Mesenchymal stem cell (in vitro differentiated cells and primary cell): ENCODE measurements around the gene GPHN.

Source experiments
- DNase-seq: peaks from one replicate; pipeline ENCODE4 v3.0.0-alpha.2; 2013
- H2AFZ ChIP-seq: one replicate; pipeline ENCODE4 v1.6.1; 2013; ENCODE audit warnings: low read depth, mild to moderate bottlenecking, control low read depth, inconsistent platforms, low read length, moderate library complexity
- H2AK5ac ChIP-seq: 2 replicates; pipeline ENCODE4 v1.6.1; 2013; ENCODE audit warnings: low read length, moderate library complexity, mild to moderate bottlenecking, inconsistent platforms; ENCODE audit not compliant: severe bottlenecking
- H2BK120ac ChIP-seq: one replicate; pipeline ENCODE4 v1.6.1; 2013; ENCODE audit warnings: low read depth, mild to moderate bottlenecking, inconsistent platforms, low read length, moderate library complexity
- H2BK12ac ChIP-seq, 2 experiments: one replicate each; pipeline ENCODE4 v1.6.1; 2013; ENCODE audit warnings: inconsistent platforms in 2 of 2, low read length in 2 of 2, mild to moderate bottlenecking in 2 of 2, moderate library complexity in 2 of 2, control low read depth in 1 of 2
- H2BK15ac ChIP-seq: one replicate; pipeline ENCODE4 v1.6.1; 2013; ENCODE audit warnings: mild to moderate bottlenecking, low read depth, inconsistent platforms; ENCODE audit not compliant: poor library complexity, severe bottlenecking
- H2BK5ac ChIP-seq: 2 replicates; pipeline ENCODE4 v1.6.1; 2013; ENCODE audit warnings: low read depth, mild to moderate bottlenecking, low read length, control low read depth, inconsistent platforms; ENCODE audit not compliant: poor library complexity, severe bottlenecking
- H3K14ac ChIP-seq, 2 experiments: one replicate each; pipeline ENCODE4 v1.6.1; 2013; ENCODE audit warnings: inconsistent platforms in 2 of 2, low read length in 2 of 2, control low read depth in 1 of 2, mild to moderate bottlenecking in 1 of 2, moderate library complexity in 1 of 2
- H3K18ac ChIP-seq, 2 experiments: one replicate each; pipeline ENCODE4 v1.6.1; 2013; ENCODE audit warnings: inconsistent platforms in 2 of 2, low read length in 2 of 2, control low read depth in 1 of 2, low read depth in 1 of 2, mild to moderate bottlenecking in 1 of 2
- H3K23ac ChIP-seq, 2 experiments: one replicate each; pipeline ENCODE4 v1.6.1; 2013; ENCODE audit warnings: inconsistent platforms in 2 of 2, low read length in 2 of 2, mild to moderate bottlenecking in 2 of 2, moderate library complexity in 2 of 2, control low read depth in 1 of 2
- H3K27ac ChIP-seq: 2 replicates; pipeline ENCODE4 v1.5.1; 2013; ENCODE audit warnings: mild to moderate bottlenecking, moderate library complexity, low read length, control low read depth, inconsistent platforms; ENCODE audit not compliant: poor library complexity, severe bottlenecking
- H3K27me3 ChIP-seq, 2 experiments: 2 replicates each; pipeline versions ENCODE4 v1.6.1 to v1.7.0; 2013; ENCODE audit warnings: low read length in 2 of 2, mild to moderate bottlenecking in 2 of 2, moderate library complexity in 2 of 2, control low read depth in 1 of 2, inconsistent platforms in 1 of 2; ENCODE audit not compliant: control insufficient read depth in 1 of 2, insufficient read depth in 1 of 2
- H3K36me3 ChIP-seq, 2 experiments: 2 replicates each; pipeline versions ENCODE4 v1.6.1 to v1.7.0; 2013; ENCODE audit warnings: low read length in 2 of 2, control low read depth in 1 of 2, inconsistent platforms in 1 of 2, low read depth in 1 of 2, mild to moderate bottlenecking in 1 of 2; ENCODE audit not compliant: insufficient read depth in 2 of 2, control insufficient read depth in 1 of 2
- H3K4ac ChIP-seq, 2 experiments: one replicate each; pipeline ENCODE4 v1.6.1; 2013; ENCODE audit warnings: inconsistent platforms in 2 of 2, low read length in 2 of 2, mild to moderate bottlenecking in 2 of 2, moderate library complexity in 2 of 2, control low read depth in 1 of 2, low read depth in 1 of 2
- H3K4me1 ChIP-seq: 2 replicates; pipeline ENCODE4 v1.6.1; 2013; ENCODE audit warnings: low read depth, low read length, control low read depth; ENCODE audit not compliant: control insufficient read depth, insufficient read depth
- H3K4me2 ChIP-seq: 2 replicates; pipeline ENCODE4 v1.6.1; 2013; ENCODE audit warnings: low read length, mild to moderate bottlenecking, inconsistent platforms; ENCODE audit not compliant: poor library complexity, severe bottlenecking
- H3K4me3 ChIP-seq, 2 experiments: 2 replicates each; pipeline versions ENCODE4 v1.5.1 to v1.7.0; 2013; ENCODE audit warnings: low read length in 2 of 2, mild to moderate bottlenecking in 2 of 2, control low read depth in 1 of 2, low read depth in 1 of 2; ENCODE audit not compliant: insufficient read depth in 1 of 2
- H3K79me1 ChIP-seq: replicated peaks from 2 replicates; pipeline ENCODE4 v1.6.1; 2013; ENCODE audit warnings: mild to moderate bottlenecking, control low read depth, low read length, inconsistent platforms; ENCODE audit not compliant: poor library complexity, severe bottlenecking
- H3K9ac ChIP-seq: 2 replicates; pipeline ENCODE4 v1.7.0; 2013; ENCODE audit warnings: mild to moderate bottlenecking, low read length, moderate library complexity
- H3K9me3 ChIP-seq: 2 replicates; pipeline ENCODE4 v1.7.0; 2013; ENCODE audit warnings: mild to moderate bottlenecking, low read length; ENCODE audit not compliant: control insufficient read depth
- H4K8ac ChIP-seq: one replicate; pipeline ENCODE4 v1.6.1; 2013; ENCODE audit warnings: inconsistent platforms, mild to moderate bottlenecking, low read length, moderate library complexity
- H4K91ac ChIP-seq: one replicate; pipeline ENCODE4 v1.6.1; 2013; ENCODE audit warnings: mild to moderate bottlenecking, low read length, inconsistent platforms
- WGBS: methylation state at CpG from one replicate; pipeline ENCODE4 v1.1.7; 2013; ENCODE audit warnings: mixed read lengths; 5-methylcytosine and 5-hydroxymethylcytosine counted together

The GPHN gene

GRCh38 chr14:66939409-66939808 lies 431.5 kb downstream of the GPHN start:
- H2BK15ac ChIP-seq: no peak overlapping the region
- H3K36me3 ChIP-seq: no peaks in the 10 kb centered on the region
- H3K23ac ChIP-seq: no peak overlapping the region
- peaks cover 40% of the 10 kb centered on the region for H3K9me3 ChIP-seq
- H3K27ac ChIP-seq: no peak overlapping the region
- H2AK5ac ChIP-seq: no peak overlapping the region
- no peak overlapping the region for H2BK5ac ChIP-seq
- no peak overlapping the region for H4K8ac ChIP-seq
- no peak overlapping the region for H3K4me3 ChIP-seq
- no peak overlapping the region for H2BK12ac ChIP-seq
- H3K18ac ChIP-seq: no peak overlapping the region
- no peaks in the 10 kb centered on the region for H3K79me1 ChIP-seq
- H4K91ac ChIP-seq: no peak overlapping the region
- H3K4me1 ChIP-seq: no peaks in the 10 kb centered on the region
- 77% methylated on average over 4 of the region's 4 CpGs for WGBS
- no peak overlapping the region for H3K14ac ChIP-seq
- no peaks in the 10 kb centered on the region for H3K27me3 ChIP-seq
- no peak overlapping the region for H3K9ac ChIP-seq
- H3K4ac ChIP-seq: no peak overlapping the region
- no peak for DNase-seq
- no peak overlapping the region for H2BK120ac ChIP-seq
- H3K4me2 ChIP-seq: no peak overlapping the region
- no peak overlapping the region for H2AFZ ChIP-seq

- WGBS: 94% methylated on average over 5 of the region's 5 CpGs
- no peak overlapping the region for H3K14ac ChIP-seq
- H3K4me3 ChIP-seq: peak overlapping the region in 1 of 2 experiments; percentile 27
- no peak overlapping the region for H2BK5ac ChIP-seq
- H2AFZ ChIP-seq: no peak overlapping the region
- no peak overlapping the region for H3K4me2 ChIP-seq
- H3K27ac ChIP-seq: no peak overlapping the region
- no peak overlapping the region for H2AK5ac ChIP-seq
- H2BK12ac ChIP-seq: no peak overlapping the region
- no peak overlapping the region for H3K18ac ChIP-seq
- no peak overlapping the region for H4K91ac ChIP-seq
- H3K36me3 ChIP-seq: peaks cover 6 to 9% of the 10 kb centered on the region in 2 experiments
- H2BK120ac ChIP-seq: no peak overlapping the region
- H3K4ac ChIP-seq: no peak overlapping the region
- no peak overlapping the region for H4K8ac ChIP-seq
- H3K27me3 ChIP-seq: no peaks in the 10 kb centered on the region
- no peaks in the 10 kb centered on the region for H3K4me1 ChIP-seq
- H3K9me3 ChIP-seq: peaks cover 72% of the 10 kb centered on the region
- no peaks in the 10 kb centered on the region for H3K79me1 ChIP-seq
- no peak overlapping the region for H3K9ac ChIP-seq
- DNase-seq: peak; percentile 57
- H2BK15ac ChIP-seq: no peak overlapping the region
- H3K23ac ChIP-seq: no peak overlapping the region
Measured at GRCh38 chr14:66944872-66945271, 436.9 kb downstream of the GPHN start.

DNA sequence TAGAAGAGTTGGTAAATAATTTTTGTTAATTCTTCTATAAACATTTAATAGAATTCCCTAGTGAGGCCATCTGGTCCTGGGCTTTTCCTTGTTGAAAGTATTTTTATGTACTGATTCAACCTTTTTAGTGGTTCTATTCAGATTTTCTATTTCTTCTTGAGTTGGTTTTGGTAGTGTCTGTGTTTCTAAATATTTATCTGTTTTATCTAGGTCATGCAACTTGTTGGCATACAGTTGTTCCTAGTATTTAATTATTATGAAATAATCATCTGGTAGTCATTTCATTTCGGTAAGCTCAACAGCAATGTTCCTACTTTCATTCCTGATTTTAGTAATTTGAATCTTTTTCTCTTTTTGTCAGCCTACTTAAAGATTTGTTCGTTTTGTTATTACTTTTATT lies 447.2 kb downstream of the GPHN start:
- Histone ChIP-seq H3K14ac (no peak overlapping the region), H3K36me3 (no peaks in the 10 kb centered on the region), H3K4me2 (no peak overlapping the region), H3K27ac (no peak overlapping the region), H3K18ac (no peak overlapping the region), H4K91ac (no peak overlapping the region), H3K9ac (no peak overlapping the region), H2AK5ac (no peak overlapping the region), H3K4me1 (no peaks in the 10 kb centered on the region), H2BK120ac (no peak overlapping the region), H2BK15ac (no peak overlapping the region), H4K8ac (no peak overlapping the region), H2AFZ (no peak overlapping the region), H3K27me3 (no peaks in the 10 kb centered on the region), H3K23ac (no peak overlapping the region), H3K4me3 (no peak overlapping the region), H2BK5ac (no peak overlapping the region), H3K79me1 (no peaks in the 10 kb centered on the region), H3K4ac (no peak overlapping the region), H3K9me3 (peaks cover 31% of the 10 kb centered on the region), H2BK12ac (no peak overlapping the region)
- DNase-seq: no peak
- WGBS: no CpG with 5 or more reads among the region's 2 CpGs

DNA sequence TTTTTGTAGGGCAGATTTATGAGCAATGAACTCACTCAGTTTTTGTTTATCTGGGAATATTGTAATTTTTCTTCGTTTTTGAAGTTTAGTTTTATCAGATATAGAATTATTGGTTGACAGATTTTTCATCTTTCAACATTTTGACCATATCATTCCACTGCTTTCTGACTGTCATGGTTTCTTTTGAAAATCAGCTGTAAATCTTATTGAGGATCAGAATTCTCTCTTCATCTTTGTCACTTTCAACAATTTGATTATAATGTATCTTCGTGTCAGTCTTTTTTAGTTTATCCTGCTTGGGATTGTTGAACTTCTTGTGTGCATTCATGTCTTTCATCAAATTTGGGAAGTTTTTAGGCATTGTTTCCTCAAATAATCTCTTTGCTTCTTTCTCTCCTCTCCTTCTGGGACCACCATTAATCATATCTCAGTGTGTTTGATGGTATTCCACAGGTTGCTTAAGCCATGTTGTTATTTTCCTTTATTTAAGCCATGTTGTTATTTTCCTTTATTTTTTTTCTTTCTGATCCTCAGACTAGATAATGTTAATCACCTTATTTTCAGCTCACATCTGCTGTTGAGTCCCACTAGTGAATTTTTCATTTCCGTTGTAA lies 451.6 kb downstream of the GPHN start:
- Histone ChIP-seq H3K9ac (no peak overlapping the region), H3K4ac (no peak overlapping the region), H3K36me3 (no peaks in the 10 kb centered on the region), H2AK5ac (no peak overlapping the region), H3K4me1 (no peaks in the 10 kb centered on the region), H3K14ac (no peak overlapping the region), H3K4me3 (peak overlapping the region in 1 of 2 experiments; percentile 12), H4K8ac (no peak overlapping the region), H2BK5ac (no peak overlapping the region), H3K4me2 (no peak overlapping the region), H2AFZ (no peak overlapping the region), H2BK12ac (no peak overlapping the region), H3K18ac (no peak overlapping the region), H3K23ac (no peak overlapping the region), H2BK15ac (no peak overlapping the region), H4K91ac (no peak overlapping the region), H3K27ac (no peak overlapping the region), H2BK120ac (no peak overlapping the region), H3K79me1 (no peaks in the 10 kb centered on the region), H3K27me3 (no peaks in the 10 kb centered on the region), H3K9me3 (peaks cover 40% of the 10 kb centered on the region)
- WGBS: 100% methylated on average over 1 of the region's 3 CpGs
- no peak for DNase-seq
